Measurements from ENCODE around the gene PAFAH1B1. TPM values are rescaled to one million over a fixed set of nuclear protein-coding genes. Genes with fewer than 3 reads are reported as not detected.

The PAFAH1B1 gene
- 132 and 144 TPM in 2 replicates for total RNA-seq

DNA sequence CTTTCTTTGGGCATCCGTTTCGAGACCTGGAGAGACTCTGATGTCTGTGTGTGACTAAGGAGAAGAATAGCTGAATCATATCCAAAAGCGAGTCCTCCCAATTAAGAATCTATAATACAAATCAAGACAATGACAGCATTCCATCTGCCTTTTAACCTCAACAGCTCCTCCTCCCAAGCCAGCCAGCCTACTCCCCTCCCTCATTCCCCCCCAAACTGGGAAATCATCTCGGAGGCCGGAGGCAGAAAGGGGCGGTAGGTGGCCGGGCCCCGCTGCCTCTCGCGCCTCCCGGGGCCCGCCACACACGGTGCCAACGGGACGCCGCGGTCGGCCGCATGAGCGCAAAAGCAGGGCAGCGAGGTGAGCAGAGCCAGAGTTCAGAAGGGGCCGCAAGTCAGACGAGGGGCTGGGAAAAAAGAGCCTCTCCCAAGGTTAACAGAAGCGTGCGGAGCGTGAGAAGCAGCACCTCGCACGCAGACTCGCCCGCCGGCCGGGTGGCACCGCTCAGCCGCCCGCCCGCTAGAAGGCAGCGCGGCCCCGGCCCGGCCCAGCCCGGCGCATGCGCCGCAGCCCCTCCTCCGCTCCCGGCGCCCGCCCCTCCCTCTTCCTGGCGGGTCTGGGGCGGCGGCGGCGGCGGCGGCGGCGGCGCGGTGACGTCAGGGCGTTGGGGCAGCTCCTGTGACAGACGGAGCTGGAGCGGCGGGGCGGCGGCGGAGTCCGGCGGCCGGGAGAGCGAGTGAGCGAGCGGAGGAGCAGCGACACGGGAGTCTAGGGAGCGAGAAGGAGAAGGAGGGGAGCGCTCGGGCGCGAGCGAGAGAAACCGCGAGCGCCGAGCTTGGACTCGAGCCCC is at the start of gene PAFAH1B1:
Gene PAFAH1B1 (plus strand): TSS at position 684 of the 850 bp plus-strand sequence. CDS start 44,635 bp downstream, outside the sequence.

DNA sequence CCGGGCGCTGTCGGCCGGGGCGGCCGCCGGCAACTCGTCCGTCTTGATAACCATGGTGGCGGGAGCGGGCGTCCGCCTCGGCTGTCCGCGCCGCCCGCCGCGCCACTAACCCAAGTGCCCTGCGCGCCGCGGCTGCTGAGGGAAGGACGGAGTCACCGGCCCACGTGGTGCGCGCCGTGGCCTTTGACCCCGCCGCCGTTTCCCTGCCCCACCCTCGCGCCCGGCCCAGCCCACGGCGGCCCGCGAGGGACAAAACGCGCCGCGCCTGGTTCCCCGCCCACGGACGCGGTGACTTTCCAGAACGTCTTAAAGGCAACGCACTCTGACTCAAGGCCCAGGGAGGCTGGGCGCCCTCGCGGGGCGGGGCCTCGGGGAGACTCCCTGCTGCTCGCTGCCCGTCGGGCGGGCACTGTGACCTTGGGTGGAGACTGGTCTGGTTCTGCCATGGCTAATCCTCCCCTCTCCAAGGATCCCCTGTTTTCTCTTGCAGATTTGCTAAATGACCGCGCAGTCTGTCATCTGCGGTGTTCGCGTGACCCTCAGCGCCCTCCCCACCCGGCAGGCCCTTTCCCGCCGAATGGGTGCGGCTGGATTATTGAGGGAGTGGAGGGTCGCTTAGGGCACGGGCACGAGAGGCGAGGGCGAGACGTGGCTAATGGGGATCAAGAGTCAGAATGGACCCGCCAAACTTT is 118.3 kb downstream of the PAFAH1B1 start, which contains the start of gene CLUH:
Gene CLUH (minus strand): TSS at position 157 of the 692 bp plus-strand sequence. CDS start 103 bp downstream, at position 54.

Other genes with a start within 250 kb of the PAFAH1B1 start
- gene MNT, start 192.6 kb upstream of the PAFAH1B1 start, total RNA-seq, result 12.1 and 19.2 TPM in 2 replicates
- gene METTL16, start 81.8 kb upstream of the PAFAH1B1 start, total RNA-seq, result 14.7 and 14.9 TPM in 2 replicates
- gene CLUH, start 118.1 kb downstream of the PAFAH1B1 start, total RNA-seq, result 34.5 and 62.4 TPM in 2 replicates
- gene CCDC92B, start 156.0 kb downstream of the PAFAH1B1 start, total RNA-seq, result not detected in 2 replicates
- gene RAP1GAP2, start 202.8 kb downstream of the PAFAH1B1 start, total RNA-seq, result 1.2 TPM in 2 replicates

Data from smooth muscle cell of the pulmonary artery (primary cell).